ENCODE results near the gene RPTOR.
"Not testable (repeated sequence)": the region's sequence is repeated elsewhere in the genome, so short reads cannot be mapped to it uniquely, and the experiment has no call there.

RPTOR gene

DNA sequence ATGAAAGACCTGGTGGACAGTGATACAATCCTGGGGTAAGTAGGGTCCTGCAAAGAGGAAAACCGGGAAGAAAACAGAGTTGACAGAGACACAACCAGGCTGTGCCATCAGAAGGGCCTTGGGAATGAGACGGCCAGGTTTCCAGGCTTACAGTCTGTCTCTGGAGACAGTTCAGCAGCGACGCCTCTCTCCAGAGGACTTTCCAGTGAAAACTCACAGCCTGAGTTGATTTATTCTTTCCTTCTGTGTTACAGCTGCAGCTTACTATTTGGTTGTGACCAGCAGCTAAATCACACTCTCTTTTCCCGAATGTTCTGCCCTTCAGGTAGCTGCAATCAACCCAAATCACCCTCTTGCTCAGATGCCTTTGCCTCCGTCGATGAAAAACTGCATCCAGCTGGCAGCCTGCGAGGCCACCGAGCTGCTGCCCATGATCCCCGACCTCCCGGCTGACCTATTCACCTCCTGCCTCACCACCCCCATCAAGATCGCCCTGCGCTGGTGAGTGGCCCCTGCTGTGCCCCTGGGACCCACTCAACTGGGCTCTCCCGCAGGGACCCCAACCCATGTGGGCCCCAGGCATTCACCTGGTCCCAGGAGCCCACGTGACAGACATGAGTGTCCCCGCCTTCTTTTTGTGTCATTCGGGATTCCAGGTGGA, 209.2 kb downstream of the RPTOR start:
- no peak for DNase-seq

- no peak for DNase-seq
Observed at GRCh38 chr17:80754846-80755245, 210.2 kb downstream of the RPTOR start.

DNA sequence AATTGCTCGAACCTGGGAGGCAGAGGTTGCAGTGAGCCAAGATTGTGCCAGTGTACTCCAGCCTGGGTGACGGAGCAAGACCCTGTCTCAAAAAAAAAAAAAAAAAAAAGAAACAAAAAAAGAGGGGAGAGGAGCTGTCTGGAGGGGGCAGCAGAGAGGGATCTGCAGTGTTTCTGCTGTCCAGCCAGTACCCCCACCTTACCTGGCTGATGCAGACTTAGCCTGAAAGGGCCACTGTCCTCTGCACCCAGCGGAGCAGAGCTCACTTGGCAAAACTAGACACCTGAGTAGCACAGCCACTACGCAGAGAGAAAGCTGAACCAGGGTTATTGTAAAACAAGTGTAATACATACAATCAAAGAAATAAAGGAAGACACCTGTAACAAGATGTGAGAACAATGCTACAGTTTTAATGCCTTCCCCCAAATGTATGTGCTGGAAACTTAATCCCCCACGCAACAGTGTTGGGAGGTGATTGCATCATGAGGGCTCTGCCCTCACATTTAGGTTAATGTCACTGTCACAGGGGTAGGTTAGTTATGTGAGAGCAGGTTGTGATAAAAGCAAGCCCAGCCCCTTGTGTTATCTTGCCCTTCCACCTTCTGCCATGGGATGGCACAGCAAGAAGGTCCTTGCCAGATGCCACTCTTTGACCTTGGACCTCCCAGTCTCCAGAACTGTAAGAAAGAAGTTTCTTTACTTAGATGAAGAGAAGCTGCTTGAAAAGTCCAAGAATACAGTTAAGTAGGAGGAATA, 211.2 kb downstream of the RPTOR start:
- peak; percentile 31 for DNase-seq

GRCh38 chr17:80758481-80759376, 214.1 kb downstream of the RPTOR start:
- no peak for DNase-seq

- DNase-seq, result no peak
Observed at GRCh38 chr17:80759377-80759673, 214.7 kb downstream of the RPTOR start.

GRCh38 chr17:80760511-80760911, 215.9 kb downstream of the RPTOR start:
- DNase-seq, result peak; percentile 81

GRCh38 chr17:80761110-80761871, 216.7 kb downstream of the RPTOR start:
- no peak for DNase-seq

DNA sequence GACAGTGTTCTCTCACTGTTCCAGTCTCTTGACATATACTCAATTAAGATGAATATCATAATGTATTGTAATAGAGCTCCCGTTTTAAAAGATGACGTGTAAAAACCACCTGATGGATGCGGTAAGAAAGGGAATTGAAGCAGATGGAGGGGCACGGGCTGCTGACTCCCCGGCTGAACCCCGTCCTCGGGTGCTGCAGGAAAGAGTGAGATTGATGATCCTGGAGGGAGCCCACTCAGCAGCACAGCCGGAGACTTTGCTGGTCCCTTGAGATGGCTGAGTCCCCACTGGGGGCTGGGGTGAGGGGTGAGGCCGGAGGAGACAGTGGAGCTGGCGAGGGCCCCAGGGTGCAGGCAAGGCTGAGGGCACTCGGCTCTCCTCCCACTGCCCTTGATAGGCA, 217.4 kb downstream of the RPTOR start:
- no peak for DNase-seq

- no peak for DNase-seq
Observed at GRCh38 chr17:80763293-80763867, 218.7 kb downstream of the RPTOR start.

DNA sequence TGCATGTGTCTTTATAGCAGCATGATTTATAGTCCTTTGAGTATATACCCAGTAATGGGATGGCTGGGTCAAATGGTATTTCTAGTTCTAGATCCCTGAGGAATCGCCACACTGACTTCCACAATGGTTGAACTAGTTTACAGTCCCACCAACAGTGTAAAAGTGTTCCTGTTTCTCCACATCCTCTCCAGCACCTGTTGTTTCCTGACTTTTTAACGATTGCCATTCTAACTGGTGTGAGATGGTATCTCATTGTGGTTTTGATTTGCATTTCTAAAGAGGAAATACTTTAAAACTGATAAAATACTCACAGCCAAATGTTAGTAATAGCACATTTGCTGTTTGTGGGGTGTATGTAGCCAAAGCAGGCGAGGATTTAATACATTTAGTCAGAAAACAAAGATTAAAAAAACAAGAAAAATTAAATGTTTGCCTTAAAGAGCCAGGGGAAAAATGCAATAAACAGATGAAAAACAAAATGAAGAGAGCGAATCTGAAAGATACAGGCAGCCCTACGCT, 220.0 kb downstream of the RPTOR start:
- not testable (repeated sequence) for DNase-seq

DNA sequence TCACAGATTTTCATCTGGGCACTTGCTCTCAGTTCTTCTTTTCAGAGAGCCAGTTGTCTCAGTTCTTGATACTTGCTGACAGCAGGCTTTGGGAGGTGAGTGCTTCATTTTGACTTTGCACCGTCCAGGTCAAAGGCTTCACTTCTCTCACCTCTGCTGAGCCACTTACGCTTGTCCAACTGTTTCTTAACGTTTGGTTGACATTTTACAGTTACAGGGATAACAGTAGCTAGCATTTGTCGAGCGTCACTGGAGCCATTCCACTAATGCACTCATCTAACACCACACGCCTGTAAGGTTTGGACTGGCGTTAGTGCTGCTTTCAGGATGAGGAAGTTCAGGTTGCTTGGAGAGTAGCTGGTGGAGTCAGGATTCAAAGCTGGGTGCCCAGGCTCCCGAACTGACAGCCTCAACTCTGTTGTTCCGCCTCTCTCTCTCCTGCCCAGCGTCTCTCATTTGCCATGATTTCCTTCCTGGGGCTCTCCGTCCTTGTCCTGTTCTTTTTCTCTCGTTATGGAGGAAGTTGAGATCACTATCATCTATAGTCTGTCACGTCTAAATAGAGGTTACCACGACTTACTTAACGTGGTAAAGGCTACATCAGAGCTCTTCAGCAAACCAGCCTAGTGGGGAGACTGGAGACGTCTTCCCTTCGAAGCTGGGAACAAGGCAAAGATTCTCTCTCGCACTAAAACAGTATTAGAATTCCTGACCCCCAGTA, 220.8 kb downstream of the RPTOR start:
- DNase-seq, result no peak

GRCh38 chr17:80766290-80766855, 221.7 kb downstream of the RPTOR start:
- no peak for DNase-seq

- no peak for DNase-seq
Observed at GRCh38 chr17:80768389-80768788, 223.8 kb downstream of the RPTOR start.

DNA sequence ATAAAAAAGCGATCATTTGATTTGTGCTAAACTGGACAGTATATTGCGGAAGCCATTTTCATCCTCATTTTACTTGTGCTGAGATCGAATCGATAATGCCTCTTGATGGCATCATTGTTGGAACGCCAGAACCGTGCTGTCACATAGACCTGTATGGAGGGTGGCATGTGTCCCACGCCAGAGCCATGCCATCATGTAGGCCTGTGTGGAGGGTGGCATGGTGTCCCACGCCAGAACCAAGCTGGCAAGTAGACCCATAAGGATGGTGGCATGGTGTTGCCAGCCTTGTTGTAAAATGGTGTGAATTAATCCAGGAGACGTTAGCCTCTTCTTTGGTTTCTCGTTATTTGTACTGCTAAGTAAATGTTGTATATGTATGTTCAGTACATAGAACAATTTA, 224.3 kb downstream of the RPTOR start:
- DNase-seq, result no peak

DNA sequence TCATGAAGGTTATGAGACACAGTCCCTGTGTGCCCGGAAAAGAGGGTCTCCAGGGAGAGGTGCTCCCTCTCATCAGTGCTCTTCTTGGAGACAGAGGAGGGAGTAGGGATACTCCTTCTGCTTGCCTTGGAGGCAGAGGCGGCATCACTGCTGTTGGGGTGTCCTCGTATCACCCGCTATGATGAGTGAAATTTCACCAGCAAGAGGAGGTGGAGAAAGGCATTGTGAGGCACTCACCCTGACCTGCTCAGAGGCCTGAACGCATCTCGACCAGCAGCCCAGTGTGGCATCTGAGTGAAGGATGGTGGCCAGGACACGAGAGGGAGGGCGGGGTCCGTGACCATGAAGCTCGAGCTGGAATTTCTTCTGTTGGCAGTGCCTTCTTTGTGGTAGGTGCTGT, 224.9 kb downstream of the RPTOR start:
- DNase-seq, result no peak

DNA sequence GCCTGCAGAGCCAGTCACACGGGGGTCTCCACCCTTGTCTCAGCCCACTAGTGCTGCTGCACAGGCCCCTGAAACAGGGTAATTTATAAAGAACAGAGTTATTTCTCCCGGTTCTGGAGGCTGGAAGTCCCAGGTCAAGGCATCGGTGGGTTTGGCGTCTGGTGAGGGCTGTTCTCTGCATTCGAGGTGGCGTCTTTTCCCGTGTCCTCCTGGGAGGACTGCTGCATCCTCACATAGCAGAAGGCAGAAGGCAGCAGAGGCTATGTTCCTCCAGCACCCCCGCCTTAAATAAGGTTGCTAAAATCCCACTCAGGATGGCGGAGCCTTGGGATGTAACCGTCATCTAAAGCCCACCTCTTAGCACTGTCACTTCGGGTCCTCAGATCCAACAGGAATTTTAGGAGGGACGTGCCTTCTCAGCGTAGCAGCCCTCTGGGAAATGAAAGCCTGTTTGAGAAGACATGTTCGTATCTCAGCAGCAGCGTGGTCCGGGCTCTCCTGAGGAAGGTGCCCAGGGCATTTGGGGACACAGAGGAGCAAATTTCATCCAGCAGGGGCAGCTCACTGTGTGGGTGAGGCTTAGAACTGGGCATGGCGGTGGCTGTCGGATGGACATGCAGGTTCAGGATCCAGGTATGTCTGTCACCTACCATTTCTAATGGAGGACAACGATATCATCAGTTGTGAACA, 225.4 kb downstream of the RPTOR start:
- DNase-seq, result no peak

- no peak for DNase-seq
Observed at GRCh38 chr17:80770881-80771611, 226.4 kb downstream of the RPTOR start.

GRCh38 chr17:80771612-80772005, 227.0 kb downstream of the RPTOR start:
- DNase-seq, result no peak

GRCh38 chr17:80772906-80773242, 228.2 kb downstream of the RPTOR start:
- DNase-seq, result peak; percentile 16

All from NCI-H2107 (cell line).